IMR-90 (cell line): ENCODE measurements around the gene NFKBIE. TPM values are rescaled to one million over a fixed set of nuclear protein-coding genes. Genes with fewer than 3 reads are reported as not detected.

Source experiments
- ATAC-seq: fragments of 200-7000 bp; cut with Tn5 transposase; 2 replicates; pipeline ENCODE4 v1.9.1; 2020; ENCODE audit warnings: low read depth, mild to moderate bottlenecking, moderate library complexity
- BruUV-seq: library from RNA; stranded (reverse); fragments of 400-500 nt; replicated peaks from 2 replicates; lab custom pipeline; 2021; lab: Mats Ljungman, UMichigan
- CTCF ChIA-PET: fragments of 300-600 bp; formaldehyde crosslinking; extraction: SDS; loops from one replicate; lab custom pipeline; 2021; ENCODE audit warnings: antibody characterized with exemption; lab: Yijun Ruan, JAX
- POLR2A ChIA-PET: fragments of 300-600 bp; sonication (Branson Sonifier 250); formaldehyde crosslinking; loops from one replicate; lab custom pipeline; 2022; ENCODE audit warnings: antibody characterized with exemption; ENCODE audit not compliant: unreplicated experiment; lab: Charles Lee
- DNase-seq: peaks from one replicate; pipeline ENCODE4 v3.0.0; 2013
- H2AFZ ChIP-seq: replicated peaks from 2 replicates; pipeline ENCODE3; 2013; ENCODE audit warnings: low read length, mild to moderate bottlenecking; ENCODE audit not compliant: poor library complexity
- H2AK5ac ChIP-seq: 2 replicates; pipeline ENCODE4 v1.6.1; 2013; ENCODE audit warnings: low read depth, low read length, inconsistent platforms
- H2AK9ac ChIP-seq: replicated peaks from 2 replicates; pipeline ENCODE3; 2013; ENCODE audit warnings: mild to moderate bottlenecking, low read depth, low read length, moderate library complexity; ENCODE audit not compliant: poor library complexity
- H2BK120ac ChIP-seq: 2 replicates; pipeline ENCODE4 v1.6.1; 2013; ENCODE audit warnings: low read depth, low read length, inconsistent platforms
- H2BK15ac ChIP-seq: 3 replicates; pipeline ENCODE4 v1.6.1; 2013; ENCODE audit warnings: low read depth, low read length, inconsistent platforms
- H2BK20ac ChIP-seq: 2 replicates; pipeline ENCODE4 v1.6.1; 2013; ENCODE audit warnings: low read depth, mild to moderate bottlenecking, inconsistent platforms, low read length, moderate library complexity
- H2BK5ac ChIP-seq: 2 replicates; pipeline ENCODE4 v1.6.1; 2013; ENCODE audit warnings: mild to moderate bottlenecking, low read depth, low read length, inconsistent platforms; ENCODE audit not compliant: poor library complexity, severe bottlenecking
- H3K14ac ChIP-seq: replicated peaks from 2 replicates; pipeline ENCODE4 v1.6.1; 2013; ENCODE audit warnings: low read depth, low read length, inconsistent platforms
- H3K18ac ChIP-seq: 2 replicates; pipeline ENCODE4 v1.6.1; 2013; ENCODE audit warnings: low read depth, low read length, control low read depth
- H3K23ac ChIP-seq: 2 replicates; pipeline ENCODE4 v1.6.1; 2013; ENCODE audit warnings: low read depth, low read length, inconsistent platforms
- H3K27ac ChIP-seq: 2 replicates; pipeline ENCODE4 v1.5.1; 2013; ENCODE audit warnings: mild to moderate bottlenecking, control low read depth, low read length; ENCODE audit not compliant: insufficient read depth
- H3K27me3 ChIP-seq: 2 replicates; pipeline ENCODE4 v1.6.1; 2013; ENCODE audit warnings: low read length; ENCODE audit not compliant: control insufficient read depth, insufficient read depth
- H3K36me3 ChIP-seq: 2 replicates; pipeline ENCODE4 v1.6.1; 2013; ENCODE audit warnings: low read length, mixed read lengths; ENCODE audit not compliant: control insufficient read depth, insufficient read depth
- H3K4ac ChIP-seq: 2 replicates; pipeline ENCODE4 v1.6.1; 2013; ENCODE audit warnings: low read depth, low read length, inconsistent platforms
- H3K4me1 ChIP-seq: 2 replicates; pipeline ENCODE4 v1.6.1; 2013; ENCODE audit warnings: low read length, mixed read lengths; ENCODE audit not compliant: control insufficient read depth, insufficient read depth
- H3K4me2 ChIP-seq: 2 replicates; pipeline ENCODE4 v1.6.1; 2013; ENCODE audit warnings: low read depth, mild to moderate bottlenecking, control low read depth, low read length, moderate library complexity
- H3K4me3 ChIP-seq: 2 replicates; pipeline ENCODE4 v1.5.1; 2013; ENCODE audit warnings: low read depth, mild to moderate bottlenecking, control low read depth, low read length, moderate library complexity; ENCODE audit not compliant: insufficient read depth
- H3K56ac ChIP-seq: 2 replicates; pipeline ENCODE4 v1.6.1; 2013; ENCODE audit warnings: low read length, inconsistent platforms; ENCODE audit not compliant: insufficient read depth; ENCODE audit errors: extremely low read depth
- H3K79me1 ChIP-seq, 2 experiments: 2 replicates each; pipeline ENCODE4 v1.6.1; 2013; ENCODE audit warnings: low read length in 2 of 2, inconsistent platforms in 1 of 2, low read depth in 1 of 2
- H3K9ac ChIP-seq: 2 replicates; pipeline ENCODE4 v1.6.1; 2013; ENCODE audit warnings: low read depth, low read length, control low read depth
- H3K9me1 ChIP-seq: 2 replicates; pipeline ENCODE4 v1.6.1; 2013; ENCODE audit warnings: low read length, inconsistent platforms; ENCODE audit not compliant: insufficient read depth
- H3K9me3 ChIP-seq: 2 replicates; pipeline ENCODE4 v1.6.1; 2013; ENCODE audit warnings: low read length; ENCODE audit not compliant: control insufficient read depth, insufficient read depth
- H4K20me1 ChIP-seq: 2 replicates; pipeline ENCODE4 v1.6.1; 2013; ENCODE audit warnings: low read length, inconsistent platforms; ENCODE audit not compliant: insufficient read depth
- H4K5ac ChIP-seq: 2 replicates; pipeline ENCODE4 v1.6.1; 2013; ENCODE audit warnings: mild to moderate bottlenecking, low read depth, low read length, control low read depth
- H4K8ac ChIP-seq, 2 experiments: 2 replicates each; pipeline ENCODE4 v1.6.1; 2013; ENCODE audit warnings: low read depth in 2 of 2, low read length in 2 of 2, control low read depth in 1 of 2, inconsistent platforms in 1 of 2
- H4K91ac ChIP-seq: 2 replicates; pipeline ENCODE4 v1.6.1; 2013; ENCODE audit warnings: low read depth, low read length, inconsistent platforms; ENCODE audit not compliant: insufficient read depth
- BHLHE40 ChIP-seq: fragments of 150-350 bp; IDR thresholded peaks from 2 replicates; pipeline ENCODE4 v1.6.1; 2016; ENCODE audit warnings: mild to moderate bottlenecking, low read depth, low read length
- CEBPB ChIP-seq: IDR thresholded peaks from 2 replicates; pipeline ENCODE4 v1.6.1; 2012; ENCODE audit warnings: low read depth, low read length, improper control_type of control experiment
- FOS ChIP-seq: fragments of 150-350 bp; IDR thresholded peaks from 2 replicates; pipeline ENCODE4 v1.6.1; 2016; ENCODE audit warnings: low read depth, low read length
- MAFK ChIP-seq: IDR thresholded peaks from 2 replicates; pipeline ENCODE4 v1.6.1; 2012; ENCODE audit warnings: low read depth, low read length, improper control_type of control experiment
- MAZ ChIP-seq: IDR thresholded peaks from 2 replicates; pipeline ENCODE4 v1.6.1; 2012; ENCODE audit warnings: low read depth, mild to moderate bottlenecking, low read length, improper control_type of control experiment, moderate library complexity, borderline replicate concordance
- MXI1 ChIP-seq: IDR thresholded peaks from 2 replicates; pipeline ENCODE4 v1.6.1; 2012; ENCODE audit warnings: low read depth, mild to moderate bottlenecking, low read length, moderate library complexity, borderline replicate concordance
- NFE2L2 ChIP-seq: fragments of 150-350 bp; IDR thresholded peaks from 2 replicates; pipeline ENCODE4 v1.6.1; 2016; ENCODE audit warnings: low read depth, mild to moderate bottlenecking, low read length
- RAD21 ChIP-seq: IDR thresholded peaks from 2 replicates; pipeline ENCODE4 v1.6.1; 2012; ENCODE audit warnings: low read length, improper control_type of control experiment
- RCOR1 ChIP-seq: IDR thresholded peaks from 2 replicates; pipeline ENCODE4 v1.6.1; 2012; ENCODE audit warnings: mild to moderate bottlenecking, low read length, improper control_type of control experiment; ENCODE audit not compliant: insufficient replicate concordance
- SMC3 ChIP-seq: fragments of 150-350 bp; IDR thresholded peaks from 2 replicates; pipeline ENCODE4 v1.6.1; 2016; ENCODE audit warnings: low read depth, mild to moderate bottlenecking, antibody characterized with exemption, low read length, moderate library complexity
- WGBS, 2 experiments: methylation state at CpG; one replicate each; pipeline versions ENCODE4 v1.1.5 to v1.1.7; 2013; ENCODE audit warnings: missing lambda C conversion rate in 2 of 2; ENCODE audit not compliant: insufficient read length in 1 of 2; ENCODE audit errors: extremely low coverage in 2 of 2; 5-methylcytosine and 5-hydroxymethylcytosine counted together
- dilution Hi-C: fragments of 300-500 bp; cut with HindIII; formaldehyde crosslinking; loops from one replicate; pipeline ENCODE4 v1.14.3; 2018; ENCODE audit warnings: low sequenced_read_pairs; ENCODE audit not compliant: unreplicated experiment
- in situ Hi-C: fragments of 300-500 bp; cut with MboI; formaldehyde crosslinking; loops from 3 replicates; pipeline ENCODE4 v1.14.3; 2019; ENCODE audit warnings: low sequenced_read_pairs, inconsistent platforms, mixed read lengths
- intact Hi-C: fragments of 100-400 bp; cut with micrococcal nuclease; formaldehyde crosslinking; loops from 2 replicates; pipeline ENCODE4 v1.10.0; 2022
- polyA plus RNA-seq, 3 experiments: library from polyadenylated mRNA; depleted of rRNA; stranded (reverse); fragments of >200 nt; gene quantifications; 2 replicates each; pipeline ENCODE4 v1.2.3, GENCODE V29; 2012; ENCODE audit warnings: low replicate concordance in 1 of 3
- total RNA-seq: library from RNA; depleted of rRNA; stranded (reverse); fragments of >200 nt; gene quantifications from 2 replicates; pipeline ENCODE4 v1.2.3, GENCODE V29; 2012
- TF ChIP-seq, protein P1 (sequence below): conservative IDR thresholded peaks from 2 replicates; pipeline ENCODE4 v1.5.1; 2012; ENCODE audit warnings: mild to moderate bottlenecking, low read depth, low read length, improper control_type of control experiment

Gene NFKBIE
- total and polyA plus RNA-seq, 2 of the 4 experiments (the other 2 are of a cell fraction) = 7.9 to 13.0 TPM

DNA sequence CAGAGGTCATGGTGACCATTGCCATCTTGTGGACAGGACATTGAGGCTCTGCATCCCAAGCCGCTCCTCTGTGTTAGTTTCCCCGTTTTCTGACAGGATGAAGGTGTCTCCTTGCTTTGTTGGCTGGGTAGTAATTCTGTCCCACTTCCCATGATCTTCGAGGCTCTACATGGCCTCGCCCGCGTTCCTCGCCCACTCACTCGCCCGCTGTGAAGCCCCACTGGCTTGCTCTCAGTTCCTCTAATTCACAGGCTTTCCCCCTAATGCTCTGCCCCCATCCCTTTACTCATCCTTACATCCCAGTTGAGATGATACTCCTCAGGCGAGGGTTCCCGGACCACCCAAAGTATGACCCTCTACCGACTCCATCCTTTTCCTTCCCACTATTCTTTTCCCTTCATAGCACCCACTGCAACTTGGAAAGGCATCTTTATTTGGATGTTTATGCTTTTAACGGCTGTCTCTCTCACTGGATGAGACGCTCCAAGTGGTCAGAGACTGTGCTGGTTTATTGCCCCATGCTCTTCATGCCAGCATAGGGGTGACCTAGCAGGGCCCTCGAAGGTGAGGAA lies 7.5 kb downstream of the NFKBIE start (continued):
- no peak for TF ChIP-seq FOS

DNA sequence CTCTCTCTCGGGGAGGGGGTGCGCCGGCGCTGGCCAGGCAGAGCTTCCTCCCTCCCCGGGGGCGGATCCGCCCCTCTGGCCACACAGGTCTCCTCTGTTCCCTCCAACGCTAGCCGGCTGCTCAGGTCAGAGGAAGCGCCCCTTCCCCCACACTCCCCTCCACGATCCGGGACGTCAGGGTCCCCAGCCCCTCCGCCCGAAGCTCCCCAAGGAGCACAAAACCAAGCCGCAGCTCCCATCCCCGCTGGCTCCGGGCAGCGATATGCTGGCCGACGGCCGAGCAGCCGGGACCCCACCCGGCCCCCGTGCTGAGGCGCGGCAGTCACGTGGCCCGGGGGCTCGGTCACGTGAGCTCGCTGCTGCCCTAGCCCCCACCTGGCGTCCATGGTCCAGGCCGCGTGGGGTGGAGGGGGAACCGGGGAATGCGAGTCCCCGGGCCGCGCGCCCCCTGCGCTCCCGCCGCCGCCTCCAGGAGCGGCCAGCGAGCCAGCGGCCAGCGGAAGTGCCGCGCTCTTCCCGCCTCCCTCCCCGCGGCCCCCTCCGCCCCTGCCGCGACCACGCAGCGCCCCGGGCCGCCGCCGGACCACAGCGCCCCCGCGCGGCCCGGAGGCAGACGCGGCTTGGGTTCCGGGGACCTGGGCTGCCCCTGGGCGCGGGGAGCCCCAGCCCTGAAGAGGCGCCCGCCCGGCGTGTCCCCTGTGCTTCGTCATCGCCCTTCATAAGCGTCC lies 8.2 kb downstream of the NFKBIE start, which contains the start of gene SLC35B2:
Gene SLC35B2, minus strand, starts transcription at position 504 of the 728 bp plus-strand sequence. Its CDS starts 118 bp downstream, at position 386.
- peaks cover 41% of the 10 kb centered on the region for H3K36me3 ChIP-seq
- in situ Hi-C loops = no loop called here
- no TSS peak for BruUV-seq
- TF ChIP-seq, protein P1, sequence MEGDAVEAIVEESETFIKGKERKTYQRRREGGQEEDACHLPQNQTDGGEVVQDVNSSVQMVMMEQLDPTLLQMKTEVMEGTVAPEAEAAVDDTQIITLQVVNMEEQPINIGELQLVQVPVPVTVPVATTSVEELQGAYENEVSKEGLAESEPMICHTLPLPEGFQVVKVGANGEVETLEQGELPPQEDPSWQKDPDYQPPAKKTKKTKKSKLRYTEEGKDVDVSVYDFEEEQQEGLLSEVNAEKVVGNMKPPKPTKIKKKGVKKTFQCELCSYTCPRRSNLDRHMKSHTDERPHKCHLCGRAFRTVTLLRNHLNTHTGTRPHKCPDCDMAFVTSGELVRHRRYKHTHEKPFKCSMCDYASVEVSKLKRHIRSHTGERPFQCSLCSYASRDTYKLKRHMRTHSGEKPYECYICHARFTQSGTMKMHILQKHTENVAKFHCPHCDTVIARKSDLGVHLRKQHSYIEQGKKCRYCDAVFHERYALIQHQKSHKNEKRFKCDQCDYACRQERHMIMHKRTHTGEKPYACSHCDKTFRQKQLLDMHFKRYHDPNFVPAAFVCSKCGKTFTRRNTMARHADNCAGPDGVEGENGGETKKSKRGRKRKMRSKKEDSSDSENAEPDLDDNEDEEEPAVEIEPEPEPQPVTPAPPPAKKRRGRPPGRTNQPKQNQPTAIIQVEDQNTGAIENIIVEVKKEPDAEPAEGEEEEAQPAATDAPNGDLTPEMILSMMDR = peak; percentile 75
- TF ChIP-seq MXI1 = peak; percentile 74
- TF ChIP-seq CEBPB = no peak
- TF ChIP-seq MAZ = peak; percentile 88
- TF ChIP-seq FOS = peak; percentile 83; the same call in 1 of the 2 replicates
- TF ChIP-seq RAD21 = peak; percentile 45
- no peak for TF ChIP-seq NFE2L2
- TF ChIP-seq SMC3 = peak; percentile 12; the same call in 1 of the 2 replicates
- no peak for TF ChIP-seq RCOR1
- TF ChIP-seq BHLHE40 = peak; percentile 90
- TF ChIP-seq MAFK = no peak

More for the DNA sequence above, 8.2 kb downstream of the NFKBIE start, which contains the start of gene SLC35B2:
- H2AFZ ChIP-seq = peak within 1 kb of the TSS; percentile 98
- intact Hi-C loops = no loop called here
- ChIA-PET CTCF (interaction anchor here (0.8 to 1.6 kb wide), 8 partner anchors 9 to 88 kb away, joined by 3 to 6 read pairs (median 4); no protein-coding TSS in a partner anchor), POLR2A (interaction anchor here (2.0 kb wide), 1 partner anchor 10 kb away, joined by 27 read pairs; the partner anchor contains the start of gene HSP90AB1)
- peak within 1 kb of the TSS; percentile 98 for H2AK9ac ChIP-seq
- peak within 1 kb of the TSS; percentile 94 to 98 for H4K8ac ChIP-seq
- peaks cover 8% of the 10 kb centered on the region for H3K4me1 ChIP-seq
- dilution Hi-C loops = no loop called here
- WGBS, 2 experiments = 2% methylated on average over 44 of the region's 80 CpGs; no CpG with 5 or more reads in 1 of the 2 experiments
- no peaks in the 10 kb centered on the region for H3K27me3 ChIP-seq
- peak within 1 kb of the TSS; percentile 89 for H2BK5ac ChIP-seq
- peak within 1 kb of the TSS; percentile 99 for H3K4me2 ChIP-seq
- H4K5ac ChIP-seq = peak within 1 kb of the TSS; percentile 98
- H2BK120ac ChIP-seq = peak within 1 kb of the TSS; percentile 94
- H4K91ac ChIP-seq = peak within 1 kb of the TSS; percentile 84
- H3K9ac ChIP-seq = peak within 1 kb of the TSS; percentile 94
- H4K20me1 ChIP-seq = peaks cover 45% of the 10 kb centered on the region
- H3K23ac ChIP-seq = peak within 1 kb of the TSS; percentile 99
- H3K4ac ChIP-seq = peak within 1 kb of the TSS; percentile 97
- DNase-seq (peak; percentile 67), ATAC-seq (peak; percentile 85)
- peak within 1 kb of the TSS; percentile 72; the same call in 2 of the 3 replicates for H2BK15ac ChIP-seq
- peaks cover 7% of the 10 kb centered on the region; the same call in 1 of the 2 replicates for H3K9me1 ChIP-seq
- peak within 1 kb of the TSS; percentile 94 for H3K4me3 ChIP-seq
- peaks cover 9 to 59% of the 10 kb centered on the region in 2 experiments for H3K79me1 ChIP-seq
- no peaks in the 10 kb centered on the region for H3K9me3 ChIP-seq
- H2BK20ac ChIP-seq = no peak within 1 kb of the TSS; the same call in 1 of the 2 replicates
- H3K27ac ChIP-seq = peak within 1 kb of the TSS; percentile 94
- peak within 1 kb of the TSS; percentile 90 for H2AK5ac ChIP-seq
- H3K18ac ChIP-seq = peak within 1 kb of the TSS; percentile 83
- H3K56ac ChIP-seq = peak within 1 kb of the TSS; percentile 79
- peak within 1 kb of the TSS; percentile 100 for H3K14ac ChIP-seq
